Activated T-cell treated with anti-CD3 and anti-CD28 coated beads, Interleukin-2, amount 50 U/mL, for 24 hours (primary cell): ENCODE data around the gene IQSEC1.
A peak's percentile ranks its signal among the peaks of the same experiment; 100 is the strongest.

Experiments
- DNase-seq: peaks from one replicate; pipeline ENCODE4 v3.0.0-alpha.2; 2020
- H3K27ac Mint-ChIP-seq: 2 replicates; pipeline ENCODE4 v1.8.0; 2020; ENCODE audit warnings: mild to moderate bottlenecking, mixed read lengths
- H3K27me3 Mint-ChIP-seq: 2 replicates; pipeline ENCODE4 v1.8.0; 2020; ENCODE audit warnings: mixed read lengths
- H3K36me3 Mint-ChIP-seq: 2 replicates; pipeline ENCODE4 v1.8.0; 2020; ENCODE audit warnings: low read depth, mixed read lengths
- H3K4me1 Mint-ChIP-seq: 2 replicates; pipeline ENCODE4 v1.8.0; 2020; ENCODE audit warnings: low read depth, mixed read lengths
- H3K4me3 Mint-ChIP-seq: 2 replicates; pipeline ENCODE4 v1.8.0; 2020; ENCODE audit warnings: mild to moderate bottlenecking, moderate library complexity, mixed read lengths
- H3K9me3 Mint-ChIP-seq: 2 replicates; pipeline ENCODE4 v1.8.0; 2020; ENCODE audit warnings: mixed read lengths

Gene IQSEC1

DNA sequence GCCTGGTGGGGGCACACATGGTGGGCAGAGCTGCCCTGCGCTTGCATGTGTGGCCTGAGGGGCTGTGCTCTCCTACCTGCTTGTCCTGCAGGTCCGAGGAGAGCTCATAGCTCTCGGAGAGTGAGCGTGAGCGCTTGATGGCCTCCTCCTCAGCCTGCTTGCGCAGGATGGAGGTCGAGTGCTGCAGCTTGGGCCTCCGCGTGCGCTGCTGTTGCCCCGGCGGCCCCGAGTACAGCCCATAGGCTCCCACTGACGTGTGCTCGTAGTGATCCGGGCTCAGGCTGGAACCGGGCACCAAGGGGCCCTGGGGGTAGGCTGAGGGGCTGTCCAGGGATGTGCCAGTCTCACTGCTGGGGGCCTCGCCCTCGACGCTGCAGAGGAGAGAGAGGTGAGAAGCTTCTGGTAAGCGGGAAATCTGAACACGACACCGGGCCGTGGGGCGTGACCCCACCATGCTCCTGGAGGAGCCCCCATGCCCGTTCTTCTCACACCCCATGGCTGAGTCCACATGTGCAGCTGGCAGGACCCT lies 131.7 kb downstream of the IQSEC1 start:
- Mint-ChIP-seq H3K4me3 (no peak overlapping the region), H3K36me3 (peaks cover 39% of the 10 kb centered on the region), H3K4me1 (peaks cover 8% of the 10 kb centered on the region), H3K27me3 (no peaks in the 10 kb centered on the region), H3K9me3 (no peaks in the 10 kb centered on the region), H3K27ac (no peak overlapping the region)
- no peak for DNase-seq

DNA sequence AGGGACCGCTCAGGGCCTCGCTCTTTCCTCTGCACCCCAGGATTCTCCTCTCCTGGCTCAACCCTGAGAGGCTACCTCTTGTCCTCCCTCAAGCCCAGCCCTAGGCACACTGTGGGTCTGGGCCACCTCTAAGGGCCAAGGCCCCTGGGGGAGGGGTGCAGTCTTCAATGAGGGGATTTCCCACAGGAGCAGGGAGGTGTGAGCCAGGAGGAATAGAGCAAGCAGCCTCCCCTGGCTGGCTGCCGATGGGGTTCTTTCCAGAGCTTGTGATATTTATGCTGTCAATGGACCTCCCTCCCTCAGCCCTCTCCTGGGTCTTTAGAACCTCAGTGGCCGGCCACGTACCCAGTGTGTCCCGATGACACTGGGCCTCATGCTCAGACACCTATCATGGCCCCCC lies 132.4 kb downstream of the IQSEC1 start:
- Mint-ChIP-seq H3K27me3 (no peaks in the 10 kb centered on the region), H3K27ac (peak overlapping the region; percentile 63), H3K4me1 (peaks cover 2% of the 10 kb centered on the region), H3K4me3 (no peak overlapping the region), H3K9me3 (no peaks in the 10 kb centered on the region), H3K36me3 (peaks cover 44% of the 10 kb centered on the region)
- DNase-seq, result no peak

DNA sequence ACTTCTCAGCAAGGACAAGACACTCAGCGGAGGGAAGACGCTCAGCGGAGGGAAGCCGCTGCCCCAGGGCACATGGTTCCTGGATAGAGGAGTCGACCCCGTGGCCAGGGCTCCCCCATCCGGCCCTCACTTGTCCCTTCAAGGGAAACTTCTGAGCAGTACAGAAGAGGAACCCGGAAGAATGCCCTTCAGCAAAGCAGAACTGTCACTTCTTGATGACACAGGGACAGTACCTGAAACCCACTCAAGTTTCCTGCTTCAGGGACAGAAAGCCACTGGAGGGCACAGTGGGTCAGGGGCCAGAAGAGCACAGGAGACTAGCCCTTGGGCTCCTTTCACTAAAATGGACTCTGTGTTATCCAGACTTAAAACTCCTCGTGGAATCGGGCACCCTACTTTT lies 134.1 kb downstream of the IQSEC1 start:
- no peak overlapping the region for H3K4me3 Mint-ChIP-seq
- no peak overlapping the region for H3K27ac Mint-ChIP-seq
- H3K4me1 Mint-ChIP-seq, result no peaks in the 10 kb centered on the region
- H3K36me3 Mint-ChIP-seq, result peaks cover 56% of the 10 kb centered on the region
- H3K27me3 Mint-ChIP-seq, result no peaks in the 10 kb centered on the region
- no peak for DNase-seq
- no peaks in the 10 kb centered on the region for H3K9me3 Mint-ChIP-seq

DNA sequence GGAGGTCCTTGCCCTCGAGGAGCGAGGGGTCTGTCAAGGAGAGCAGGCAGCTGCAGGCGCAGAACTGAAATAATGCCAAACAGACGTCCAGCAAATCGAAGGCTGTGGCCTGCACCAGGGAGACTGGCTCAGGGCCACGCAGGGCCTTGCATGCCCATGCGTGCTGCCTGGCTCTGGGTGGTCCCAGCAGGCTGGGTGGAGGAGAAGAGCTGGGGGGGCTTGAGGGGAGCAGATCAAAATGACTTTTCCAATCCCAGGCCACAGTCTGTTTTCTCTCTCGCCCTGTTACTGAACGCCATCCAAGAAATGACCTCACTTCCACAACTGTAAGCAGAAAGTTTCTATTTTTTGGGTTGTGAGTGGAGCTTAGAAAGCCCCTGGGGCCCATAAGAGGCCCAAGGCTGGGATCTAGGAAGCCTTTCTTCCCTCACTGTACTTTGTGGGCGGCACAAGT lies 134.9 kb downstream of the IQSEC1 start:
- Mint-ChIP-seq H3K27ac (no peak overlapping the region), H3K4me3 (no peak overlapping the region), H3K27me3 (no peaks in the 10 kb centered on the region), H3K9me3 (no peaks in the 10 kb centered on the region), H3K36me3 (peaks cover 64% of the 10 kb centered on the region), H3K4me1 (peaks cover 3% of the 10 kb centered on the region)
- DNase-seq, result no peak

DNA sequence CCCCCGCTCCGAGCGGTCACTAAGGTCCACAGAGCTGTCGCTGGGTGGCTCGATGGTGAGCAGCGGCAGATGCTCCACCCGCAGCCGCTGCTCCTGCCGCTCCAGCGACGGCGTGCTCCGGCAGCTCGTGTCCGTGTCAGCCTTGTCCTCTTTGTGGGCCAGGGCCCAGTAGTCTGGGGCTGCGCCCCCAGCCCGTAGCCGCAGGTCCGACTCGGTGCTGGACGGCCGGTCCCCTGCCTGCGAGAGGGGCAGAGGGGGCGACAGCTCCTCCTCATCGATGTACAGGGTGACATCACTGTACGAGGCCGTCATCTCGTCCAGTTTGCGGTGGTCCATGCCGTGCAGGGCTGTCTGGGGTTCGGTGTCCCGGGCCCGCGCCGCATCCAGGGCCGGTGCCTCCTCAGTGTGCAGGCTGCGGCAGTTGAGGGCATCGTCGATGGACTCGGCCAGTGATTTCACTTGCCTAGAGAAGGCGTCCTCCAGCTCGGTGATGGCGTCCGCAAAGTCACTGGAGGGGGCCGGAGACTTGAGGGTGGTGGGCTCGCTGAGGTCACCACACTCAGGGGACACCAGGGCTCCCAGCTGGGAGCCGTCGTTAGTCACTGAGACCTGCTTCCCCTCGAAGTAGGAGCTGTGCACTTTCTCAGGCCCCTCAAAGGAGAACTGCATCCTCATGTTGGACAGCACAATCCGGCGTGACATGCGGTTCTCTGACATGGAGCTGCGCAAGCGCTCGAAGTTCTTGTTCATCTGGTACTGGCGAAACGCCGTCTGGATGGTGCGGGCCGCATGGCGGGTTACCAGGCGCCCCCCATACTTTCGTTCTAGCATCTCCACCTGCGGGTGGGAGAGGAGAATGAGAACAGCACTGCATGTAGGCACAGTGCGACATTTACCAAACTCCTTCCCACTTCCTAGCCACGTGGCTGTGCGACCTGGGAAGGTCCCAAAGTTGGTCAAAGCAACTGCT lies 137.1 kb downstream of the IQSEC1 start:
- Mint-ChIP-seq H3K4me3 (no peak overlapping the region), H3K4me1 (peaks cover 5% of the 10 kb centered on the region), H3K9me3 (no peaks in the 10 kb centered on the region), H3K27me3 (no peaks in the 10 kb centered on the region), H3K27ac (no peak overlapping the region), H3K36me3 (peaks cover 68% of the 10 kb centered on the region)
- no peak for DNase-seq

DNA sequence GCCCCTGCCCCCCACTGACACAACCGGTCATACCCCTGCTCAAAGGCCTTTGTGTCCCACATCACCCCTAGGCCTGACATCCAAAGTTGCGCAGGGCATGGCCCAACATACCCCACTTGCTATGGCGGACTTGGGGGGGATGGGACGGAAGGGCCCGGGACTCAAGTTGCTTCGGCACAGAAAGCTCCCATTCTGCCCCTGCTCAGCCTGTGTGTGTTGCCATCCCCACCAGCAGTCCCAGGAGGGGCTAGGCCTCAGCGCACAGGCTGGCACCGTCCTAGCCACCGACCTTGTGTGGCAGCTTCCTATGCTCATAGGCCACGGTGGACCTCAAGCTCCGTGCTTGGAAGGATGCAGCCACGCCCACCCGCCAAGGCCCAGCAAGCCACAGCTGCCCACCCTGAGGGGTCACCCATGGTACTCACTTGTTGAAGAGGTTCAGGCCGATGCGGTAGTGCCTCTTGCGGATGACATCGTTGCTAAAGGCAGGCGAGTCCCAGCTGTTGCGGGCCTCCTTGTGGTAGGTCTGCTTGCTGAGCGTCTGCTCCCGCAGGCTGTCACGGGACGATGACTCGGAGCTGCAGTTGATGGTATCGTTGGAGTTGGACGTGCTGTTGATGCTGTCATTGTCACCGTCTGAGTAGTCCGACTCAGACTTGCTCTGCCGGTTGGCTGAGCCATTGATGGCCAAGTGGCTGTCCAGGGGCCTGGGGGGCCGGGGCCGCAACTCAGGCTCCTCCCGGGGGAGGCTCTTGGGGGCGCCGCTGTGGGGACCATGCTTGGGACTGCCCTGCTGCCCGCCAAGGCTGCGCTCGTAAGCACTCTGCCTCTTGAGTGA lies 138.0 kb downstream of the IQSEC1 start:
- Mint-ChIP-seq H3K4me1 (peaks cover 8% of the 10 kb centered on the region), H3K27me3 (no peaks in the 10 kb centered on the region), H3K27ac (no peak overlapping the region), H3K4me3 (no peak overlapping the region), H3K9me3 (no peaks in the 10 kb centered on the region), H3K36me3 (peaks cover 65% of the 10 kb centered on the region)
- no peak for DNase-seq

DNA sequence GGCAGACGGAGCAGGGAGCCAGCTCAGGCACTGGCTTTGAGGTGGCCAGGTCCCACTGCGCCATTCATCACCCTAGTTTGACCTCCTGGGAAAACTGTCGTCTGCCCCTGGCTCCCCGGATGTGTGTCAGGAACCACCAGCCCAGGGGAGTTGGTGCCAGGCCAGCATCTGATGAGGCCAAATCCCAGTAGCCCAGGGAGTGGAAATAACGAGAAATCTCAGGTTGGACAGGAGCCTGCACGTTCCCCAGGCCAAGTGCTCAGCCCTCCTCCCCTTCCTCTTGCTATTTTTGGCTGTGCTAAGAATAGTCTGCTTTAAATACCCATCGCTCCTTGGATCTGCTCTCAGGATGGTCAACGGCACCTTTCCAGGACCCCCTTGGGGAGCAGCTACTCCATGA lies 138.8 kb downstream of the IQSEC1 start:
- Mint-ChIP-seq H3K36me3 (peaks cover 60% of the 10 kb centered on the region), H3K4me3 (no peak overlapping the region), H3K4me1 (peaks cover 16% of the 10 kb centered on the region), H3K27me3 (no peaks in the 10 kb centered on the region), H3K27ac (no peak overlapping the region), H3K9me3 (no peaks in the 10 kb centered on the region)
- no peak for DNase-seq

DNA sequence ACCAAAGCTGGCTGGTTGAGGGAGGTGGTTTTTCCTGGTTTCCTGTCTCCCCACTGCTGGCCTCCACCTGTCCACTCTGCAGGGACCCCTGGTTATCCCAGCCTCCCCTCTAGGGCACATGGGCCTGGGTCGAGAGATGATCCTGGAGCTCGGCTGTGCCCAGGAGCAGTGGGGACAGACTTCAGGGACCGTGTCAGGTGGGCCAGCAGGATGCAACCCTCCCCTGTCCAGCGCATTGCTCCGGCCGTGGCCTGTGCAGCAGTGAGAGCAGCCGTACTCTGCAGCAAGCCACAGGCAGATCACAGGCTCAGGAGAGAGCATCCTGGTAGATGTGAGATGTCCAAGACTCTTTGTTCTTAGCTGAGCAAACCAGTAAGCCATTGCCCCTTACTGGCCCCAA lies 139.3 kb downstream of the IQSEC1 start:
- Mint-ChIP-seq H3K9me3 (no peaks in the 10 kb centered on the region), H3K27ac (no peak overlapping the region), H3K4me1 (peaks cover 16% of the 10 kb centered on the region), H3K4me3 (no peak overlapping the region), H3K36me3 (peaks cover 57% of the 10 kb centered on the region), H3K27me3 (no peaks in the 10 kb centered on the region)
- DNase-seq, result no peak

DNA sequence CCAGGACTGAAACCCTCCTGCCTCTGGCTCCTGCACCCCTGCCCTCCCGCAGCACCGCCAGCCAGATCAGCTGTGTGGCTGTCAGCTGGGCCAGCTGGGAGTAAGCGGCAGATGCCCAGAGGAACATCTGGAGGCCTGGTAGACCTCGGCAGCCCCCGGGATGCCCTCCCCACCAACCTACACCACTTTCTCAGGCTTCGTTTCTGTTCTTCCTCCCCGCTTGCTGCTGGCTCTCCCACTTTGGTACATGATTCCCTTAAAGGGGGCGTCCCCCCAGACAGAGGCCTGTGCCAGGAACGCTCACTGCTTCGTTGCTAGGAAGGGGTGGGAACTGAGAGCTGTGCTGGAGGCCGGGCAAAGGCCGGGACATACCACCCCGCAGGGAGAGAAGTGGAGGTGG lies 140.5 kb downstream of the IQSEC1 start:
- H3K27me3 Mint-ChIP-seq, result no peaks in the 10 kb centered on the region
- peaks cover 16% of the 10 kb centered on the region for H3K4me1 Mint-ChIP-seq
- H3K36me3 Mint-ChIP-seq, result peaks cover 49% of the 10 kb centered on the region
- H3K27ac Mint-ChIP-seq, result peak overlapping the region; percentile 63
- DNase-seq, result no peak
- no peaks in the 10 kb centered on the region for H3K9me3 Mint-ChIP-seq
- H3K4me3 Mint-ChIP-seq, result no peak overlapping the region

DNA sequence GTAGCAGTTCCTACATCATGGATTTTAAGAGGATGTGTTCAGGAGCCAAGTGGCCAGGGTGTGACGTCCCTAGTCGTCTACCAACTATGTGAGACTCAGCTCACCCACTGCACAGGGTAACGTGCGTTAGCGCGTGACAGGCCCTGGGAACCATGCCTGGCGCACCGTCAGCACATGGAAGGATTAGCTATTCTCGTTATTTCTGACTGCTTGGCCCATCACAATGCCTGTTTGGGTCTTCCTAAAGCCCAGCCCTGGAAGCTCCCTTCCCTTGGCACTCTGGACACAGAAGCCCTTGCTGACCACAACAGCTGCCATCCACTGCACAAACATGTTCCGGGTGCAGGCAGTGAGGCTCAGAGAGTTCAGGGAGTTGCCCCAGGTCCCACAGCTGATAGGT lies 140.9 kb downstream of the IQSEC1 start:
- peak overlapping the region; percentile 63 for H3K27ac Mint-ChIP-seq
- no peak for DNase-seq
- no peaks in the 10 kb centered on the region for H3K27me3 Mint-ChIP-seq
- peaks cover 16% of the 10 kb centered on the region for H3K4me1 Mint-ChIP-seq
- H3K36me3 Mint-ChIP-seq, result peaks cover 52% of the 10 kb centered on the region
- no peak overlapping the region for H3K4me3 Mint-ChIP-seq
- no peaks in the 10 kb centered on the region for H3K9me3 Mint-ChIP-seq

DNA sequence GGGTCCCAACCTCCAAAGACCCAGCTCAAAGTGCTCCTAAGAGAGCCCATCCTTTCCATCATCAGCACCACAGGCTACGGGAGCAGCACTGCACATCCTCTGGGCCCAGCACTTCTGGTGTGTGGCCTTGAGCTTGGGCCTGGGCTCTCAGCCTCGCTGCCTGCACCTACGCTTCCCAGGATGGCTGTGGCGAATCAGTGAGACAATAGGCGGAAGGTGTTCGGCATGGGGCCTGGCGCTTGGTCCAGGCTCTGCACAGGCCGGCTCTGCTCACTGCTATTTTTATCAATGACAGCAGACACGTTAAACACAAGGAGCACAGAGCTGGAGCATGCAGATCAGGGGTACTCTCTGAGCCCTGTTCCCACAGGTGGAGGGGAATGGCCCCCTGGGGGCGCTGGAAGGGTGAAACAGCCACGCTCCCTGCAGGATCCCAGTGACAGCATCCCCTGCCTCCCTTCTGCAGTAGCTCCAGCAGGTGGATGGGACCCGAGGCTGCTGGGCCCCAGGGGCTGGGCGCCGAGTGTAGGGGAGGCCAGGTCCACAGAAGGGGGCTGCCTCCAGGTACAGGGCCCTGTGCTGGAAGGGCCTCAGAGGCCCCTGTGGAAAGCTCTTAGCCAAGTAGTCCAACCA lies 141.8 kb downstream of the IQSEC1 start:
- Mint-ChIP-seq H3K27me3 (no peaks in the 10 kb centered on the region), H3K4me1 (peaks cover 16% of the 10 kb centered on the region), H3K9me3 (no peaks in the 10 kb centered on the region), H3K36me3 (peaks cover 49% of the 10 kb centered on the region), H3K4me3 (no peak overlapping the region), H3K27ac (peak overlapping the region; percentile 57)
- no peak for DNase-seq

DNA sequence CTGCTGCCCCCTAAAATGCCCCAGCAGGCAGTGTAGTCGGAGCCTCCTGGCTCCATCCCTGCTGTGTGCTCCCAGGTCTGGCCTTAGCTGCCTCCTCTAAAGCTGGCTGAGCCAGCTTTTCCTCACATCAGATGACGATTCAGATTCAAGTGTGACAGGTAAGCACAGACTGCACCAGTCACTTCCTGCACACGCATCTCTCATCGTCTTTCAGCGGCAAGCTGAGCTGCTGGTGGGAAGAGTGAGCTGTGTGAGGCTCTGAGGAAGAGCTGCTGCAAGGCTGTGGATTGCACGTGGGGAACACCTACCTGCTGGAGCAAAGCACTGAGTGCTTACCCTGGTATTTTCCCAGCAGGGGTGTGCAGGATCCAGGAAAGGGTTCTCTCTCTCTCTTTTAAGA lies 143.4 kb downstream of the IQSEC1 start:
- no peak overlapping the region for H3K4me3 Mint-ChIP-seq
- no peaks in the 10 kb centered on the region for H3K9me3 Mint-ChIP-seq
- DNase-seq, result no peak
- peaks cover 16% of the 10 kb centered on the region for H3K4me1 Mint-ChIP-seq
- peak overlapping the region; percentile 80 for H3K27ac Mint-ChIP-seq
- H3K36me3 Mint-ChIP-seq, result peaks cover 50% of the 10 kb centered on the region
- no peaks in the 10 kb centered on the region for H3K27me3 Mint-ChIP-seq

DNA sequence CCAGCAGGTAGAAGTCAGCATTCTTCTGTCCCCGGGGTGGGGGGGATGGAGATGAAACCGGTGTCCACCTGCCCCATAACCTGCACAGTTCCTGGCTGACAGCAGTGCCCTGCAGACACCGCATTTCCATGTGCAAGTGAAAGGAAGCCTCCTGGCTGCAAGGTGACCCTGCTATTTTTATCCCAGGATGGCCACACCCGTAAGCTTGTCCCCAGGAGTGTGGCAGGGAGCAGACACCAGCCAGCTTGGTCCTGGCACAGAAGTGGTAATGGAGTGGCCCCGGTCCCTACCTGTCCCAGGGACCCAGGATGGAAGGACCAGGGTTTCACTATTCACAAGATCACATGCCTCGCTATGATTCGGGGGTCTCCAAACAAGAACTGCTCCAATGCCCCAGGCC lies 146.6 kb downstream of the IQSEC1 start:
- H3K36me3 Mint-ChIP-seq, result peaks cover 53% of the 10 kb centered on the region
- H3K4me3 Mint-ChIP-seq, result no peak overlapping the region
- no peaks in the 10 kb centered on the region for H3K27me3 Mint-ChIP-seq
- no peak overlapping the region for H3K27ac Mint-ChIP-seq
- peaks cover 11% of the 10 kb centered on the region for H3K4me1 Mint-ChIP-seq
- DNase-seq, result no peak
- no peaks in the 10 kb centered on the region for H3K9me3 Mint-ChIP-seq

DNA sequence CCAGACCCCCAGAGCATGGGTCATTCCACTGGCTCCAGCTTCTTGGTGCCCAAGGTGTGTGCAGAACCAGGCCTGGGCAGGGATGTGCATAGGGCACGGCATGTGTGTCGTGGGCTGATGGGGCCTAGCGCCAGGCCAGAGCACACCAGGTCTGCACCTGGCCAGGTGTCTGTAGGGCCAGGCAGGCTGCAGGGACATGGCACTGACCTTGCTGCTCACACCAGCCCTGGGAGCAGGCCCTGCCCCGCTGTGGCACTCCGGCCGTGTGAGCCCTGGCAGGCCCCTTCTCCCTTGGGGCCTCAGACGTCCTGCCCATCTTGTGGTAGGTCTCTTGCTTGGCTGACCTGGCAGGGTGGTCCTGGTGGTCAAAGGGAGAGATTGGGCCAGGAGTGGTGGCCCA lies 147.6 kb downstream of the IQSEC1 start:
- Mint-ChIP-seq H3K4me3 (no peak overlapping the region), H3K27me3 (no peaks in the 10 kb centered on the region), H3K9me3 (no peaks in the 10 kb centered on the region), H3K36me3 (peaks cover 58% of the 10 kb centered on the region), H3K27ac (peak overlapping the region; percentile 44), H3K4me1 (peaks cover 11% of the 10 kb centered on the region)
- DNase-seq, result no peak
